ENCODE data around the gene NECTIN3. TPM values are rescaled to one million over a fixed set of nuclear protein-coding genes. Genes with fewer than 3 reads are reported as not detected.
A peak's percentile ranks its signal among the peaks of the same experiment; 100 is the strongest.

Gene NECTIN3
- total and polyA plus RNA-seq, 7 donors: 1.8 to 54.1 (median 20.0) TPM

- no peaks in the 10 kb centered on the region for H3K36me3 ChIP-seq
- no peaks in the 10 kb centered on the region for H3K9me3 ChIP-seq
- DNase-seq: no peak
- H3K4me3 ChIP-seq: no peak overlapping the region
- H3K27me3 ChIP-seq: no peaks in the 10 kb centered on the region
- intact Hi-C loops (cut with DNase I): no loop called here
- no peaks in the 10 kb centered on the region for H3K4me1 ChIP-seq
- no peak overlapping the region for H3K27ac ChIP-seq
- TF ChIP-seq, protein P1, sequence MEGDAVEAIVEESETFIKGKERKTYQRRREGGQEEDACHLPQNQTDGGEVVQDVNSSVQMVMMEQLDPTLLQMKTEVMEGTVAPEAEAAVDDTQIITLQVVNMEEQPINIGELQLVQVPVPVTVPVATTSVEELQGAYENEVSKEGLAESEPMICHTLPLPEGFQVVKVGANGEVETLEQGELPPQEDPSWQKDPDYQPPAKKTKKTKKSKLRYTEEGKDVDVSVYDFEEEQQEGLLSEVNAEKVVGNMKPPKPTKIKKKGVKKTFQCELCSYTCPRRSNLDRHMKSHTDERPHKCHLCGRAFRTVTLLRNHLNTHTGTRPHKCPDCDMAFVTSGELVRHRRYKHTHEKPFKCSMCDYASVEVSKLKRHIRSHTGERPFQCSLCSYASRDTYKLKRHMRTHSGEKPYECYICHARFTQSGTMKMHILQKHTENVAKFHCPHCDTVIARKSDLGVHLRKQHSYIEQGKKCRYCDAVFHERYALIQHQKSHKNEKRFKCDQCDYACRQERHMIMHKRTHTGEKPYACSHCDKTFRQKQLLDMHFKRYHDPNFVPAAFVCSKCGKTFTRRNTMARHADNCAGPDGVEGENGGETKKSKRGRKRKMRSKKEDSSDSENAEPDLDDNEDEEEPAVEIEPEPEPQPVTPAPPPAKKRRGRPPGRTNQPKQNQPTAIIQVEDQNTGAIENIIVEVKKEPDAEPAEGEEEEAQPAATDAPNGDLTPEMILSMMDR (IDR thresholded peaks at IDR 0.05): no peak
- no peak for TF ChIP-seq POLR2A (IDR thresholded peaks at IDR 0.05)
- no peak for TF ChIP-seq POLR2AphosphoS5 (IDR thresholded peaks at IDR 0.05)
- no peak for TF ChIP-seq EP300 (IDR thresholded peaks at IDR 0.05)
Observed at GRCh38 chr3:111051354-111051753, 20.3 kb upstream of the NECTIN3 start.

- WGBS, 2 donors: 47 to 86% methylated on average over 1 of the region's 1 CpG
Observed at GRCh38 chr3:111068574-111068973, 3.0 kb upstream of the NECTIN3 start.

DNA sequence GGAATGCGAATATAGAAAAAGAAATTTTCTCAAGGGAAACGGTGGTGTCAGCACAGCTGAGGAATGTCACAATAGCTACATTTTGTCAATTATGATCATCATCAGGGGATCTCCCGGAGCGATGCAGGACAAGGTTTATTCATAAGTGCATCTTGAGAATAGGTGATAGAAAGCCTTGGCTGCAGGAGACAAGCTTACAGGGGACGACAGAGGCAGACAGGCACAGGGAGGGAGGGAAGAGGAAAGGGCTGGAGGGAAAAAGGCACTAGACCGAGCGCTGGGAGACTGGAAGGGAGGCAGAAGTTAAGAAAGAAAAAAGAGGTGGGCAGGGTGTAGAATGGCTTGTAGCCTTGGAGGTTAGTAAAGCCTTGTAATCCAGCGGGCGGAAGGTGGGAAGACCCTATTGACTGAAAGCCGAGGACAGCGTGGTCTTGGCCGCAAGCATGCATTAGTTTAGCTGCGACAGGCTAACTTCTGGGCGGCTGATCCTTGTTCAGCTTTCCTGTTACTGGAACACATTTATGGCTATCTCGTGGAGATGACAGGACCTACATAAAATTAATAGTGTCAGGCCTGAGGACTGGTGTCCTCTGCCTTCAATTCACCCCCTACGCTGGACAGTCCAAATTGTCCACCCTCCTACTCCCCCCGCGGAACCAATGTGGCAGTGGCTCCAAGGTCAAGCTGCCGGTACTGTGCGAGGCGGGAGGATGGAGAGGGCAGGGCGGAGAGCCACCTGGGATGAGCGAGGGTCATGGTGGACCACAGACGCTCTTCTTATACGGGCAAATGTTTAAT lies 1.4 kb upstream of the NECTIN3 start:
- intact Hi-C loops (cut with DNase I): no loop called here
- H3K4me3 ChIP-seq: peak overlapping the region; percentile 78 to 97 (median 90)
- H3K36me3 ChIP-seq: no peaks in the 10 kb centered on the region
- peak overlapping the region; percentile 93 to 97 (median 94) for H3K27ac ChIP-seq
- DNase-seq: no peak
- 4 to 10% methylated on average over 25 of the region's 25 CpGs for WGBS, 2 donors
- peaks cover 0 to 33% (median 27%) of the 10 kb centered on the region in 4 donors for H3K4me1 ChIP-seq
- TF ChIP-seq, protein P1 (IDR thresholded peaks at IDR 0.05): no peak
- no peak for TF ChIP-seq EP300 (IDR thresholded peaks at IDR 0.05)
- no peak for TF ChIP-seq POLR2AphosphoS5 (IDR thresholded peaks at IDR 0.05)
- no peak for TF ChIP-seq POLR2A (IDR thresholded peaks at IDR 0.05)
- no peaks in the 10 kb centered on the region for H3K9me3 ChIP-seq
- no peaks in the 10 kb centered on the region for H3K27me3 ChIP-seq

More at GRCh38 chr3:111068574-111068973, 3.0 kb upstream of the NECTIN3 start:
- Histone ChIP-seq H3K4me1 (peaks cover 0 to 17% (median 11%) of the 10 kb centered on the region in 4 donors), H3K27ac (no peak overlapping the region), H3K27me3 (no peaks in the 10 kb centered on the region), H3K9me3 (no peaks in the 10 kb centered on the region), H3K36me3 (no peaks in the 10 kb centered on the region), H3K4me3 (no peak overlapping the region)
- intact Hi-C loops (cut with DNase I): no loop called here
- TF ChIP-seq POLR2AphosphoS5 (IDR thresholded peaks at IDR 0.05) (no peak), EP300 (IDR thresholded peaks at IDR 0.05) (no peak), POLR2A (IDR thresholded peaks at IDR 0.05) (no peak)
- TF ChIP-seq, protein P1 (IDR thresholded peaks at IDR 0.05): no peak
- no peak for DNase-seq

- WGBS, 2 donors: 1% methylated on average over 23 of the region's 23 CpGs
- intact Hi-C loops (cut with DNase I): no loop called here
- peaks cover 0 to 36% (median 32%) of the 10 kb centered on the region in 4 donors for H3K4me1 ChIP-seq
- H3K27ac ChIP-seq: peak overlapping the region; percentile 93 to 97 (median 94)
- H3K4me3 ChIP-seq: peak overlapping the region; percentile 78 to 97 (median 90)
- H3K9me3 ChIP-seq: no peaks in the 10 kb centered on the region
- DNase-seq: no peak
- no peaks in the 10 kb centered on the region for H3K27me3 ChIP-seq
- TF ChIP-seq EP300 (IDR thresholded peaks at IDR 0.05) (no peak), POLR2A (IDR thresholded peaks at IDR 0.05) (no peak), POLR2AphosphoS5 (IDR thresholded peaks at IDR 0.05) (no peak)
- TF ChIP-seq, protein P1 (IDR thresholded peaks at IDR 0.05): no peak
- H3K36me3 ChIP-seq: no peaks in the 10 kb centered on the region
Observed at GRCh38 chr3:111070772-111071256, 802 bp upstream of the NECTIN3 start.

Data from sigmoid colon (tissue), 7 donors.